Hepatocyte (in vitro differentiated cells): ENCODE measurements around the gene CROT.

Experiments used
- CTCF ChIP-seq: fragments of 200-600 bp; sonication (generic); IDR thresholded peaks from 2 replicates; pipeline ENCODE4 v1.5.1; 2016; ENCODE audit warnings: antibody characterized with exemption, mild to moderate bottlenecking; ENCODE audit not compliant: poor library complexity
- EZH2 ChIP-seq: fragments of 200-600 bp; sonication (generic); IDR thresholded peaks from 2 replicates; pipeline ENCODE4 v1.6.1; 2016; ENCODE audit warnings: antibody characterized with exemption, mild to moderate bottlenecking, borderline replicate concordance
- EZH2phosphoT487 ChIP-seq: fragments of 200-600 bp; sonication (generic); IDR thresholded peaks from one replicate; pipeline ENCODE4 v1.6.1; 2018; ENCODE audit warnings: antibody characterized with exemption, mild to moderate bottlenecking, low read depth, moderate library complexity; ENCODE audit not compliant: unreplicated experiment, severe bottlenecking

- no peak for TF ChIP-seq EZH2
- no peak for TF ChIP-seq CTCF
- TF ChIP-seq EZH2phosphoT487, result no peak
These were observed 90.1 kb downstream of the CROT start for GRCh38 chr7:87435546-87435945.
